CD4-positive, alpha-beta T cell (primary cell): ENCODE data around the gene VIPR2. TPM values are rescaled to one million over a fixed set of nuclear protein-coding genes. Genes with fewer than 3 reads are reported as not detected.

Experiments used
- ATAC-seq: fragments of 200-7000 bp; cut with Tn5 transposase; one replicate; pipeline ENCODE4 v1.10.0; 2022; ENCODE audit warnings: mild to moderate bottlenecking; ENCODE audit not compliant: poor library complexity
- CTCF ChIA-PET: fragments of 350-600 bp; sonication (Branson Sonifier 250); formaldehyde crosslinking; loops from one replicate; lab custom pipeline; 2021; ENCODE audit warnings: antibody characterized with exemption, inconsistent platforms; lab: Charles Lee
- POLR2A ChIA-PET: fragments of 350-600 bp; sonication (Branson Sonifier 250); formaldehyde crosslinking; loops from one replicate; lab custom pipeline; 2021; ENCODE audit warnings: antibody characterized with exemption, inconsistent platforms; lab: Charles Lee
- DNase-seq, 14 experiments: peaks; one replicate each; pipeline ENCODE4 v3.0.0-alpha.2; 2013 to 2020; ENCODE audit warnings: mixed read lengths in 2 of 14
- H3K27ac ChIP-seq, 2 donors: one replicate each; pipeline versions ENCODE4 v1.5.1 to v1.7.0; 2013; ENCODE audit warnings: low read length in 2 of 2, low read depth in 1 of 2, mild to moderate bottlenecking in 1 of 2
- H3K27me3 ChIP-seq, 2 experiments: 1 replicate in 1 of 2; 2 replicates in 1 of 2; pipeline versions ENCODE4 v1.6.1 to v1.7.0; 2013; ENCODE audit warnings: low read length in 2 of 2, control low read depth in 1 of 2, mild to moderate bottlenecking in 1 of 2, moderate library complexity in 1 of 2; ENCODE audit not compliant: insufficient read depth in 2 of 2, control insufficient read depth in 1 of 2
- H3K36me3 ChIP-seq: one replicate; pipeline ENCODE4 v1.6.1; 2013; ENCODE audit warnings: low read length, control low read depth; ENCODE audit not compliant: insufficient read depth
- H3K4me1 ChIP-seq: one replicate; pipeline ENCODE4 v1.6.1; 2013; ENCODE audit warnings: low read length, control low read depth; ENCODE audit not compliant: insufficient read depth
- H3K4me3 ChIP-seq: one replicate; pipeline ENCODE4 v1.5.1; 2013; ENCODE audit warnings: mild to moderate bottlenecking, low read length, moderate library complexity
- H3K9me3 ChIP-seq, 2 experiments: 1 replicate in 1 of 2; 2 replicates in 1 of 2; pipeline versions ENCODE4 v1.6.1 to v1.7.0; 2013; ENCODE audit warnings: low read length in 2 of 2, mild to moderate bottlenecking in 2 of 2, control low read depth in 1 of 2, moderate library complexity in 1 of 2; ENCODE audit not compliant: control insufficient read depth in 1 of 2, insufficient read depth in 1 of 2
- H3K27ac Mint-ChIP-seq: one replicate; pipeline ENCODE4 v1.8.0; 2020; ENCODE audit warnings: mixed read lengths
- H3K27me3 Mint-ChIP-seq: one replicate; pipeline ENCODE4 v1.8.0; 2021; ENCODE audit warnings: mixed read lengths
- H3K36me3 Mint-ChIP-seq: one replicate; pipeline ENCODE4 v1.8.0; 2021; ENCODE audit warnings: low read depth, mixed read lengths
- H3K4me1 Mint-ChIP-seq: one replicate; pipeline ENCODE4 v1.8.0; 2021; ENCODE audit warnings: low read depth, mixed read lengths
- H3K4me3 Mint-ChIP-seq: one replicate; pipeline ENCODE4 v1.8.0; 2020; ENCODE audit warnings: mild to moderate bottlenecking, mixed read lengths
- H3K9me3 Mint-ChIP-seq: one replicate; pipeline ENCODE4 v1.8.0; 2020; ENCODE audit warnings: mixed read lengths
- CTCF ChIP-seq: fragments of 200-600 bp; IDR thresholded peaks from one replicate; pipeline ENCODE4 v1.8.0; 2022; ENCODE audit warnings: antibody characterized with exemption, mild to moderate bottlenecking
- intact Hi-C, 2 experiments: fragments of 100-400 bp; cut with DNase I in 1 of 2; cut with micrococcal nuclease in 1 of 2; formaldehyde crosslinking; loops; one replicate each; pipeline versions ENCODE4 v1.15.1 to v1.9.0; 2023 to 2025; cut with DNase I, micrococcal nuclease
- total RNA-seq, 174 experiments: library from RNA in 2 of 174; stranded (reverse) in 2 of 174; gene quantifications; one replicate each; pipeline ENCODE4 v1.2.3 and lab custom pipeline; 2021 to 2026

Gene VIPR2
- total RNA-seq, 2 experiments from 2014 or later, result 0.59 to 0.80 TPM

- TF ChIP-seq CTCF, result no peak
- DNase-seq (no peak), ATAC-seq (no peak)
- Histone ChIP-seq H3K9me3 (peaks cover 0 to 11% of the 10 kb centered on the region in 2 experiments), H3K4me1 (peaks cover 15% of the 10 kb centered on the region), H3K27me3 (peaks cover 26 to 38% of the 10 kb centered on the region in 2 experiments), H3K27ac (no peak overlapping the region), H3K4me3 (no peak overlapping the region), H3K36me3 (no peaks in the 10 kb centered on the region)
- no peak overlapping the region for H3K27ac Mint-ChIP-seq
- ChIA-PET CTCF (no interaction called here), POLR2A (no interaction called here)
- no peaks in the 10 kb centered on the region for H3K9me3 Mint-ChIP-seq
- H3K27me3 Mint-ChIP-seq, result peaks cover 26% of the 10 kb centered on the region
- H3K4me3 Mint-ChIP-seq, result no peak overlapping the region
- no peaks in the 10 kb centered on the region for H3K36me3 Mint-ChIP-seq
- H3K4me1 Mint-ChIP-seq, result peaks cover 7% of the 10 kb centered on the region
- intact Hi-C loops, result no loop called here
Measured at GRCh38 chr7:159146084-159146858, 1.6 kb upstream of the VIPR2 start.

GRCh38 chr7:159145490-159145855 lies 806 bp upstream of the VIPR2 start:
- no peak overlapping the region for H3K27ac ChIP-seq
- POLR2A ChIA-PET, result no interaction called here
- H3K27ac Mint-ChIP-seq, result no peak overlapping the region
- no peak for ATAC-seq
- no peaks in the 10 kb centered on the region for H3K9me3 Mint-ChIP-seq
- no peaks in the 10 kb centered on the region for H3K36me3 ChIP-seq
- no peaks in the 10 kb centered on the region for H3K36me3 Mint-ChIP-seq
- CTCF ChIA-PET, result no interaction called here
- DNase-seq, result peak in 1 of 14 experiments; percentile 12
- no peak for TF ChIP-seq CTCF
- H3K4me3 Mint-ChIP-seq, result peak overlapping the region; percentile 76
- H3K4me3 ChIP-seq, result peak overlapping the region; percentile 46
- peaks cover 34 to 38% of the 10 kb centered on the region in 2 experiments for H3K27me3 ChIP-seq
- H3K27me3 Mint-ChIP-seq, result peaks cover 34% of the 10 kb centered on the region
- intact Hi-C loops, result no loop called here
- peaks cover 0 to 11% of the 10 kb centered on the region in 2 experiments for H3K9me3 ChIP-seq
- peaks cover 15% of the 10 kb centered on the region for H3K4me1 ChIP-seq
- H3K4me1 Mint-ChIP-seq, result peaks cover 7% of the 10 kb centered on the region

GRCh38 chr7:159143780-159144757 lies 598 bp downstream of the VIPR2 start:
- peaks cover 47% of the 10 kb centered on the region for H3K27me3 Mint-ChIP-seq
- peaks cover 0 to 11% of the 10 kb centered on the region in 2 experiments for H3K9me3 ChIP-seq
- DNase-seq, result peak in 2 of 14 experiments; percentile 15 to 32
- peaks cover 15% of the 10 kb centered on the region for H3K4me1 ChIP-seq
- ChIA-PET CTCF (no interaction called here), POLR2A (interaction anchor here (1.5 kb wide), 1 partner anchor 10 kb away, joined by 4 read pairs; no protein-coding TSS in a partner anchor)
- H3K4me1 Mint-ChIP-seq, result peaks cover 7% of the 10 kb centered on the region
- H3K4me3 ChIP-seq, result peak overlapping the region; percentile 48
- ATAC-seq, result no peak
- H3K27ac Mint-ChIP-seq, result no peak overlapping the region
- no peaks in the 10 kb centered on the region for H3K9me3 Mint-ChIP-seq
- peaks cover 35 to 38% of the 10 kb centered on the region in 2 experiments for H3K27me3 ChIP-seq
- intact Hi-C loops, result no loop called here
- no peaks in the 10 kb centered on the region for H3K36me3 Mint-ChIP-seq
- H3K4me3 Mint-ChIP-seq, result peak overlapping the region; percentile 52
- H3K36me3 ChIP-seq, result no peaks in the 10 kb centered on the region
- no peak overlapping the region for H3K27ac ChIP-seq
- TF ChIP-seq CTCF, result no peak
